Keratinocyte (primary cell): ENCODE data around the gene CLN3.
"Not testable (repeated sequence)": the region's sequence is repeated elsewhere in the genome, so short reads cannot be mapped to it uniquely, and the experiment has no call there.

Experiments
- EZH2 ChIP-seq: IDR thresholded peaks from one replicate; pipeline ENCODE4 v1.6.1; 2012; ENCODE audit warnings: inconsistent platforms, mild to moderate bottlenecking, low read length, moderate library complexity
- TF ChIP-seq, protein P1 (sequence below), 3 experiments: IDR thresholded peaks in 1 of 3; conservative IDR thresholded peaks in 1 of 3; optimal IDR thresholded peaks in 1 of 3; 2 replicates in 2 of 3; 3 replicates in 1 of 3; pipeline versions ENCODE3 to v1.5.1; 2011; ENCODE audit warnings: low read length in 3 of 3, mild to moderate bottlenecking in 3 of 3, moderate library complexity in 2 of 3, control low read depth in 1 of 3, inconsistent platforms in 1 of 3; ENCODE audit not compliant: insufficient read depth in 2 of 3; ENCODE audit errors: extremely low read depth in 1 of 3

DNA sequence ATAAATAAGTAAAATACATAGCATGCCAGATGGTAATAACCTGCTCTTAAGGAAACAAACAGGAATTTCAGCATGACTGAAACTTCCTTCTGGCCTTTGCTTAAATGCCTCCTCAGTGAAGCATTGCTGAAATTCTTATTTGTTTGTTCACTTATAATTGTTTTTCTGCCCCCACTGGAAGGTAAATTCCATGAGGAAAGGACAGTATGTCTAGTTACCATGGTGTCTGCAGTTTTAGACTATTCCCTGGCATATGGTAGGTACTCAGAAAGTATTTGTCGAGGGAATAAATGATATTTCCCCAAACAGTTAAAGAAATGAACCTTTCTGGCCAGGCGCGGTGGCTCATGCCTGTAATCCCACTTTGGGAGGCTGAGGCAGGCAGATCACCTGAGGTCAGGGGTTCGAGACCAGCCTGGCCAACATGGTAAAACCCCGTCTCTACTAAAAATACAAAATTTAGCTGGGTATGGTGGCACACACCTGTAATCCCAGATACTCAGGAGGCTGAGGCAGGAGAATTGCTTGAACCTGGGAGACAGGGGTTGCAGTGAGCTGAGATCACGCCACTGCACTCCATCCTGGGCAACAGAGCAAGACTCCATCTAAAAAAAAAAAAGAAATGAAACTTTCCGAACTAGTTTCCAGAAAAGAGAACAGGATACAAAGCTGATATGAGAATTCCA, 35.4 kb upstream of the CLN3 start:
- TF ChIP-seq, protein P1, sequence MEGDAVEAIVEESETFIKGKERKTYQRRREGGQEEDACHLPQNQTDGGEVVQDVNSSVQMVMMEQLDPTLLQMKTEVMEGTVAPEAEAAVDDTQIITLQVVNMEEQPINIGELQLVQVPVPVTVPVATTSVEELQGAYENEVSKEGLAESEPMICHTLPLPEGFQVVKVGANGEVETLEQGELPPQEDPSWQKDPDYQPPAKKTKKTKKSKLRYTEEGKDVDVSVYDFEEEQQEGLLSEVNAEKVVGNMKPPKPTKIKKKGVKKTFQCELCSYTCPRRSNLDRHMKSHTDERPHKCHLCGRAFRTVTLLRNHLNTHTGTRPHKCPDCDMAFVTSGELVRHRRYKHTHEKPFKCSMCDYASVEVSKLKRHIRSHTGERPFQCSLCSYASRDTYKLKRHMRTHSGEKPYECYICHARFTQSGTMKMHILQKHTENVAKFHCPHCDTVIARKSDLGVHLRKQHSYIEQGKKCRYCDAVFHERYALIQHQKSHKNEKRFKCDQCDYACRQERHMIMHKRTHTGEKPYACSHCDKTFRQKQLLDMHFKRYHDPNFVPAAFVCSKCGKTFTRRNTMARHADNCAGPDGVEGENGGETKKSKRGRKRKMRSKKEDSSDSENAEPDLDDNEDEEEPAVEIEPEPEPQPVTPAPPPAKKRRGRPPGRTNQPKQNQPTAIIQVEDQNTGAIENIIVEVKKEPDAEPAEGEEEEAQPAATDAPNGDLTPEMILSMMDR (optimal IDR thresholded peaks at IDR 0.05 in 1 of 3, IDR thresholded peaks at IDR 0.05 in 1 of 3, conservative IDR thresholded peaks at IDR 0.05 in 1 of 3; ENCODE audit: extremely low read depth in 1 of 3, insufficient read depth in 2 of 3, low read length in 3 of 3): not testable (repeated sequence)
- not testable (repeated sequence) for TF ChIP-seq EZH2
